Activated CD4-positive, CD25-positive, alpha-beta regulatory T cell treated with anti-CD3 and anti-CD28 coated beads, Interleukin-2, amount 50 U/mL, for 72 hours (primary cell): ENCODE data around the gene C12orf54.
"Not testable (repeated sequence)": the region's sequence is repeated elsewhere in the genome, so short reads cannot be mapped to it uniquely, and the experiment has no call there.

Experiments used
- DNase-seq: peaks from one replicate; pipeline ENCODE4 v3.0.0; 2021

The C12orf54 gene

DNA sequence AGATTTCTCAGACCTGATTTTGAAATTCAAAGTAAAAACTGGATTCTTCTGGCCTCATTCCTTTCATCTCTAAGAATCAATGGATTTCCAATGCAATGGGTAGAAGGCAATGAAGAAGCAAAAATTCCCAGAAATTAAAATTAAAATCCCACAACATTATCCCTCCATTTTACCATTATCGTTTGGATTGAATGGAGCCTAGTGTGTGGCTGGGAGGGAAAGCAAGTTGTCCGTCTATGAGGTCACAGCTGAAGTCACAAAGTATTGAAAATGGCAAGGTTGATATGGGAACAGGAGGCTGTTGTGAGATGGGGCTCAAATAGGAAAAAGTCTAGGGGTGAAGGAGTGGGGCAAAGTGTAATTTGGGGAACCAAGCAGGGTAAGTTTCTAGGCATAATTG lies at the start of gene C12orf54:
TSS of gene C12orf54 (plus strand) at position 301 of the 400 bp plus-strand sequence. CDS start 799 bp downstream, outside the sequence.
- no peak for DNase-seq

DNA sequence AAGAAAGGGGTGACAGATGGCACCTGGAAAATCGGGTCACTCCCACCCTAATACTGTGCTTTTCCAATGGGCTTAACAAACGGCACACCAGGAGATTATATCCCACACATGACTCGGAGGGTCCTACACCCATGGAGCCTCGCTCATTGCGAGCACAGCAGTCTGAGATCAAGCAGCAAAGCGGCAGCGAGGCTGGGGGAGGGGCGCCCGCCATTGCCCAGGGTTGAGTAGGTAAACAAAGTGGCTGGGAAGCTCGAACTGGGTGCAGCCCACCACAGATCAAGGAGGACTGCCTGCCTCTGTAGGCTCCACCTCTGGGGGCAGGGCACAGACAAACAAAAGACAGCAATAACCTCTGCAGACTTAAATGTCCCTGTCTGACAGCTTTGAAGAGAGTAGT lies 48.3 kb upstream of the C12orf54 start:
- DNase-seq, result not testable (repeated sequence)

DNA sequence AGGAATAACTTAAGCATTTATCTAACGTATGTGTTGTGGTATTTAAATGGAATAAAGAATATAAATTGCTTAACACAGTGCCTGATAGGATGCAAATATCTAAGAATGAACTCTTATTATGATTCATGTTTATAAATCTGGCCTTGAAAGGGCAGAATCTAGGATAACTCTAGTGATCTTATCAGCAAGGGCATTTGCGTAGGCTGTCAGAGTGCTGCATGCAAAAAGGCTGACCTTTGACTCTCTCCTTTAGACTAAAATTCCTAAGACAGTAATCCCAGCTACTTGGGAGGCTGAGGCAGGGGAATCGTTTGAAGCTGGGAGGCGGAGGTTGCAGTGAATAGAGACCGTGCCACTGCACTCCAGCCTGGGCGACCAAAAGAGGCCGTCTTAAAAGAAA lies 41.2 kb upstream of the C12orf54 start:
- no peak for DNase-seq

- DNase-seq, result no peak
Measured at GRCh38 chr12:48442179-48442847, 40.0 kb upstream of the C12orf54 start.

- no peak for DNase-seq
Measured at GRCh38 chr12:48445538-48445937, 36.8 kb upstream of the C12orf54 start.

DNA sequence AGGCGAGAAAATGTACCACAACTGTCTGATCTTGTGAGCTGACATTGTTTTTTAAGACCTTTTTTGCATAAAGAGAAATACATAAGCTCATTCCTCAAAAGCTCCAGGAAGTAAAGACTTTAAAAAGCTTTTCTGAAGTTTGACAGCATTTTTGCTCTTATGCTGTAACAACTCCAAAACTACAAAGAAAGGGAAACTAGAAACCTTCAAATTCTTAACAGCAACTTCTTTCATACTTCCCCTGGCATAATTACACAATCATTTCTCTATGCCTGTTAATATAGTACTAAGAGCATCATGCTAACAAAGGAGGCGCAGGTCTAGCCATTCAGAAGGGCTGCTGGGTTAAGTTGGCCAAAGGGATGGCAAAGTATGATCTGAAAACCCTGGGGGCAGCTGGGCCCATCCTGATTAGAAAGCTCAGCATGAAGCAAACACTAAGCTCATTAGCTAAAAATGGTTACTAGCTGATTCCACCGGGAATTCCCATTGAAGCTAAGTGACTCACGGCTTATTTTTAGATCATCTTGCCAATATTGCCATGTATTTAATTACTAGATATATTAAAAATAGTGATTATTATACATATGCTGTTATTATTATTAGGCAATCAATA lies 36.0 kb upstream of the C12orf54 start:
- no peak for DNase-seq

DNA sequence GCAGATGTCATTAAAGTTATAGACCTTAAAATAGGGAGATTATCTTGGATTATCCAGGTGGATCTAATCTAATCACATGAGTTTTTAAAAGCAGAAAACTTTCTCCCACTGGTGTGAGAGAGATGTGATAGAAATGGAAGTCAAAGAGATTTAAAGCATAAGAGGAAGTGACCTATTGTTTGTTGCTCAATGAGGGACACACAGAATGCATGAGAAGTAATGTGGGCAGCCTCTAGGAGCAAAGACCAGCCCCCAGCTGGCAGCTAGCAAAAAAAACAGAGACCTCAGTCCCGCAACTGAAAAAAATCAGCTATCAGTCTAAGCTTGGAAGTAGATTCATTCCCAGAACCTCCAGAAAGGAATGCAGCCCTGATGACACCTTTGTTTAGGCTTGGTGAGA lies 34.5 kb upstream of the C12orf54 start:
- DNase-seq, result no peak

DNA sequence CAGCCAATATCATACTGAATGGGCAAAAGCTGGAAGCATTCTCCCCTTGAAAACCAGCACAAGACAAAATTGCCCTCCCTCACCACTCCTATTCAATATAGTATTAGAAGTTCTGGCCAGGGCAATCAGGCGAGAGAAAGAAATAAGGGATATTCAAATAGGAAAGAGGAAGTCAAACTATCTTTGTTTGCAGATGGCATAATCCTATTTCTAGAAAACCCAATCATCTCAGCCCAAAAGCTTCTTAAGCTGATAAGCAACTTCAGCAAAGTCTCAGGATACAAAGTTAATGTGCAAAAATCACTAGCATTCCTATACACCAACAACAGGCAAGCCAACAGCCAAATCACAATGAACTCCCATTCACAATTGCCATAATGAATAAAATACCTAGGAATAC lies 30.9 kb upstream of the C12orf54 start:
- DNase-seq, result no peak

- DNase-seq, result not testable (repeated sequence)
Measured at GRCh38 chr12:48452961-48453360, 29.3 kb upstream of the C12orf54 start.

DNA sequence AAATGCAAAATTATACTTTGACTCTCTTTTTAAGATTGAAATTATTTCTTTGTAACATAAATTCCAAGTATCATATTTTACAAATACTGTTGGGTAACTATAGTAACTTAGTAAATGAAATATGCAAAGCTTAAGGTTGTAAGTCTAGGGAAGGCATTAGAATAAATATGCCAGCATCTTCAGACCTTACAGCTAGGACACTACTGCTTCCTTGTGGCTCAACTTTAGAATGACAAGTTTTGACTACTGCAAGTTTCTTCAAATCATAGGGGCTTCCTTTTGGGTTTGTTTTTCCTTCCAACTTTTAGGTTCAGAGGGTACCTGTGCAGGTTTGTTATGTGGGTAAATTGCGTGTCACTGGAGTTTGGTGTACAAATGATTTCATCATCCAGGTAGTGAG lies 27.6 kb upstream of the C12orf54 start:
- no peak for DNase-seq

- no peak for DNase-seq
Measured at GRCh38 chr12:48455116-48455515, 27.2 kb upstream of the C12orf54 start.

DNA sequence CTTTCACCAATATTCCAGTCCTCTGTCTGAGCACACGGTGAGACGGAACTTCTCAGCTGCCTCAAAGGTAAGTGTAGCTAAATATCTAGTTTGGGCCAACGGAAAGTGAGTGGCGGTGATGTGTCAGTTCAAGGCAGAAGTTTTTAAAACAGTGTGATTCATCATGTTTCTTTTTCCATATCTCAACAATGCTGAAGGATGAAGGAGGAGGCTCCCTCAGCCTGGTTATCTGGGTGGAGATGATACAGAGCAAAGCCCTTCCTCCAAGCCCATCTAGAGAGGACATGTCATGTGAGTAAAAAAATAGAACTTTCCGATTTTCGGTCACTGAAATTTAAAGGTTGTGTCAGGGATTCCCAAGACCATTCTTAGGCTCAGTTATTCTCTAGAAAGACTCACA lies 23.0 kb upstream of the C12orf54 start:
- DNase-seq, result no peak

GRCh38 chr12:48469027-48469426 lies 13.3 kb upstream of the C12orf54 start:
- not testable (repeated sequence) for DNase-seq

DNA sequence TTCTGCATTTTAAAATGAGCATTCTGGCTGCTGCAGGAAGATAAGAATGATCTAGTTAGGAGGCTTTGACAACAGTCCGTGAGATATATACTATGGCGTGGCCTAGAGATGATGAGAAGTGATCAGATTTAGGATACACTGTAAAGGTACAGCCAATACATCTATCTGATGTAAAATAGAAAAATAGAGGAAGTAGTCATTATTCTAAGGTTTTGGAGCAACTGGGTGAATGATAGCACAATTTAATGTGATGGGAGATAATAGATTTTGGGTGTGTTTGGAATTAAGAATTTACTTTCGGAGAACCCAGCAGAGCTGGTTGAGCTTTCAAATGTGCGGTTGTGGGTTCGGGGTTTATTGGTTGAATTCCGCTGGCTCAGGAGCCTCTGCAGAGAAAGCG lies 10.0 kb upstream of the C12orf54 start, which contains the start of gene ANP32D:
TSS of gene ANP32D (plus strand) at position 301 of the 400 bp plus-strand sequence. CDS start 106 bp downstream, outside the sequence.
- DNase-seq, result no peak

GRCh38 chr12:48473061-48473460 lies 9.2 kb upstream of the C12orf54 start:
- no peak for DNase-seq

- DNase-seq, result not testable (repeated sequence)
Measured at GRCh38 chr12:48474497-48474896, 7.8 kb upstream of the C12orf54 start.

DNA sequence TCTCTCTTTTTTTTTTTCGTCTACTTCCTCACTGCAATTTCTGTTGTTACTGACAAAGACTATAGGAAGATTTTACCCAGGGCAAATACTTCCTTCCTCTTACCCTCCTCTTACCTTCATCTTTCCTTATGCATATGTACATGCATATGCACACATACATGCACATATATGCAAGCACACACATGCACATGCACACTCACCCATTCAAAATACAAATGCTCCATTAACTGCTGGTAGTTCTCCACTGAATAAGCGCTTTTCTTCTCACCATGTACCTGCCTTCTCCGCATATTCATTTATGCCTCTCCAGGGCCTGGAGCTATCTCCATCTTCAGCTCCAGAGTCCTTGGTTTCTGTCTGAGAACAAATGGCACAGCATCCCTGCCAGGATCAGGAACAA lies 632 bp downstream of the C12orf54 start:
- no peak for DNase-seq

GRCh38 chr12:48486261-48486660 lies 4.0 kb downstream of the C12orf54 start:
- no peak for DNase-seq

DNA sequence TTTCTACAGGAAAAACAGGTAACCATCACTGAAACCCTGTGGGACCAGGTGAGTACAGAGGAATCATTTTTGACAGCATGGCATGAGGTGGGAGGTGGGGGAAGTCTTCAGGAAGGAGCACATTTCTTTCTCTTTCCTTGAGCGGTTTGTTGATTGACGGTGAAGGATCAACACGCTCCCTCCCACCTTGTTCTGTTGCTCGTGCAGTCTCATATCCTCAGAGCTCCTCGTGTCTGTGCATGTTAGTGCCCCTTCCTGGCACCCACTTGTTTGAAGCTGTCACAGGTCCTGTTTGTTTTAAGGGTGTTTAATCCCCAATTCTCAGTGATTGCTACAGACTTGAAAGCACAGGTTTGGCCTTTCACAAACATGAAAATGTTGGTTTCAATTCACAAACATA lies 4.4 kb downstream of the C12orf54 start:
- DNase-seq, result no peak

DNA sequence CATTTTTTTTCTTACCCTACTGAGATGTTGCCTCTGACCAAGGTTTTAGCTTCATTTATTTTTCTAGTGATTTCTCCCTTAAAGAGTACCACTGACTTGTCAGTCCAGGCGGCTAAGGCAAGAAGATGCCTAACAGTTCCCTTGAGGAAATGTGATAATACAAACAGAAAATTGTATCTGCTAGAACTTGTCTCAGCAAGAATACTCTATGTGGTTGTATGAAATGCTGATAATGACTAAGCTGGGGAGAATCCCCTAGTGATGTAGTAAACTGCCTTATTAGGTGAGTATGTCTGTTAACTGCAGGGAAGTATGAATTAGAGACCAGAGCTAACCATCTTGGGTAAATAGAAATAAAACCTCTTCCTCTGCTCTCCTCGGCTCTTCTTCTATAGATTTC lies 6.7 kb downstream of the C12orf54 start:
- no peak for DNase-seq

DNA sequence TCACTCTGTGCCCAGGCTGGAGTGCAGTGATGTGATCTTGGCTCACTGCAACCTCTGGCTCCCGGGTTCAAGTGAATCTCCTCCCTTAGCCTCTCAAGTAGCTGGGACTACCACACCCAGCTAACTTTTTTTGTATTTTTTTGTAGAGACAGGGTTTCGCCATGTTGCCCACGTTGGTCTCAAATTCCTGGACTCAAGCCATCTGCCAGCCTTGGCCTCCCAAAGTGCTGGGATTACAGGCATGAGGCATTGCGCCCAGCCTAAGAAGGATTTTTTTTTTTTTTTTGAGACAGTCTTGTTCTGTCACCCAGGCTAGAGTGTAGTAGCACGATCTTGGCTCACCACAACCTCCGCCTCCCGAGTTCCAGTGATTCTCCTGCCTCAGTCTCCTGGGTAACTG lies 7.2 kb downstream of the C12orf54 start:
- DNase-seq, result not testable (repeated sequence)

GRCh38 chr12:48500281-48500680 lies 18.0 kb downstream of the C12orf54 start:
- DNase-seq, result not testable (repeated sequence)

DNA sequence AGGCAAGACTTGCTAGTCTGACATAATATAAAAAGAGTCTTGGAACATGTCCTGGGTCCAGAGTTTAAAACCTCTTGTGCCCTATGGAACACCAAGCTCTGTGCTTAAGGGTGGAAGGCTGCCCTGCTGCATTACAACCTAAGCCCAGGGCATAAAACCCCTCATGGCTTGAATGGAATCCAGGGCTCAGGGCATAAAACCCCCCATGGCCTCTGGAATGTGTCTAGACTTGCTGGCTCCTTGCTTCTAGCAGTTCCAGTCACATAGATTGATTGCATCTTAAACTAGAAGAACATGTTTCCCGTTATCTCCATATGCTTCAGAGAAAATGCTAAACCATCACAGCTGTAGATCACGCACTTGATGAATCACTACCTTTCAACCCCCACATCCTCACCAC lies 24.5 kb downstream of the C12orf54 start:
- DNase-seq, result not testable (repeated sequence)

- DNase-seq, result no peak
Measured at GRCh38 chr12:48508987-48509386, 26.7 kb downstream of the C12orf54 start.

- no peak for DNase-seq
Measured at GRCh38 chr12:48510111-48510510, 27.8 kb downstream of the C12orf54 start.
